Suprapubic skin (tissue), 4 donors: ENCODE results near the gene TM7SF2.

ENCODE experiments used
- EP300 ChIP-seq: sonication (generic); formaldehyde crosslinking; IDR thresholded peaks from one replicate; pipeline ENCODE4 v1.6.1; 2017; ENCODE audit warnings: antibody characterized with exemption
- POLR2A ChIP-seq, 2 donors: fragments of 450-650 bp; IDR thresholded peaks; one replicate each; pipeline ENCODE4 v1.6.1; 2017; ENCODE audit warnings: antibody characterized with exemption in 2 of 2, mild to moderate bottlenecking in 2 of 2, moderate library complexity in 2 of 2
- POLR2AphosphoS5 ChIP-seq, 3 donors: sonication (generic); formaldehyde crosslinking; IDR thresholded peaks; one replicate each; pipeline ENCODE4 v1.6.1; 2017; ENCODE audit warnings: antibody characterized with exemption in 3 of 3
- TF ChIP-seq, protein P1 (sequence below), 2 donors: fragments of 200-600 bp in 1 of 2; fragments of 450-650 bp in 1 of 2; sonication (generic) in 1 of 2; IDR thresholded peaks; one replicate each; pipeline ENCODE4 v1.5.1; 2016 to 2019; ENCODE audit warnings: antibody characterized with exemption in 2 of 2, mild to moderate bottlenecking in 1 of 2, moderate library complexity in 1 of 2

GRCh38 chr11:65090628-65091027 lies 21.0 kb upstream of the TM7SF2 start:
- TF ChIP-seq, protein P1, sequence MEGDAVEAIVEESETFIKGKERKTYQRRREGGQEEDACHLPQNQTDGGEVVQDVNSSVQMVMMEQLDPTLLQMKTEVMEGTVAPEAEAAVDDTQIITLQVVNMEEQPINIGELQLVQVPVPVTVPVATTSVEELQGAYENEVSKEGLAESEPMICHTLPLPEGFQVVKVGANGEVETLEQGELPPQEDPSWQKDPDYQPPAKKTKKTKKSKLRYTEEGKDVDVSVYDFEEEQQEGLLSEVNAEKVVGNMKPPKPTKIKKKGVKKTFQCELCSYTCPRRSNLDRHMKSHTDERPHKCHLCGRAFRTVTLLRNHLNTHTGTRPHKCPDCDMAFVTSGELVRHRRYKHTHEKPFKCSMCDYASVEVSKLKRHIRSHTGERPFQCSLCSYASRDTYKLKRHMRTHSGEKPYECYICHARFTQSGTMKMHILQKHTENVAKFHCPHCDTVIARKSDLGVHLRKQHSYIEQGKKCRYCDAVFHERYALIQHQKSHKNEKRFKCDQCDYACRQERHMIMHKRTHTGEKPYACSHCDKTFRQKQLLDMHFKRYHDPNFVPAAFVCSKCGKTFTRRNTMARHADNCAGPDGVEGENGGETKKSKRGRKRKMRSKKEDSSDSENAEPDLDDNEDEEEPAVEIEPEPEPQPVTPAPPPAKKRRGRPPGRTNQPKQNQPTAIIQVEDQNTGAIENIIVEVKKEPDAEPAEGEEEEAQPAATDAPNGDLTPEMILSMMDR (IDR thresholded peaks at IDR 0.05) = no peak
- TF ChIP-seq EP300 (no peak), POLR2AphosphoS5 (IDR thresholded peaks at IDR 0.05) (no peak), POLR2A (IDR thresholded peaks at IDR 0.05) (no peak)
